SK-N-MC (cell line): ENCODE data around the gene INPP4B.

Experiments
- DNase-seq: peaks from one replicate; pipeline ENCODE4 v3.0.0-alpha.2; 2011; ENCODE audit warnings: low read depth, low spot score
- H3K27ac ChIP-seq: fragments of 200-600 bp; sonication (generic); 2 replicates; pipeline ENCODE4 v1.5.1; 2016; ENCODE audit warnings: mixed run types
- H3K36me3 ChIP-seq: fragments of 200-600 bp; sonication (generic); 2 replicates; pipeline ENCODE4 v1.6.1; 2017; ENCODE audit warnings: antibody characterized with exemption, low read length, mixed read lengths; ENCODE audit not compliant: insufficient read depth
- H3K4me3 ChIP-seq: fragments of 200-600 bp; sonication (generic); 2 replicates; pipeline ENCODE4 v1.5.1; 2016
- H3K9ac ChIP-seq: fragments of 200-600 bp; sonication (generic); 2 replicates; pipeline ENCODE4 v1.8.0; 2017; ENCODE audit warnings: mixed run types, mixed read lengths; ENCODE audit not compliant: insufficient read length
- H3K9me3 ChIP-seq: fragments of 200-600 bp; sonication (generic); 2 replicates; pipeline ENCODE4 v1.6.1; 2017; ENCODE audit warnings: low read depth, mild to moderate bottlenecking, antibody characterized with exemption, low read length, moderate library complexity, mixed read lengths
- EZH2 ChIP-seq: fragments of 200-600 bp; sonication (generic); IDR thresholded peaks from one replicate; pipeline ENCODE4 v1.6.1; 2017; ENCODE audit warnings: antibody characterized with exemption
- FOXP2 ChIP-seq: optimal IDR thresholded peaks from 2 replicates; pipeline ENCODE3; 2011; ENCODE audit warnings: mild to moderate bottlenecking, moderate library complexity; ENCODE audit not compliant: insufficient read depth; ENCODE audit errors: extremely low read length, control extremely low read depth
- POLR2AphosphoS5 ChIP-seq: IDR thresholded peaks from 2 replicates; pipeline ENCODE4 v1.6.1; 2012; ENCODE audit warnings: mild to moderate bottlenecking, low read depth, low read length, borderline replicate concordance

Gene INPP4B

GRCh38 chr4:142243255-142243654, 602.8 kb downstream of the INPP4B start:
- Histone ChIP-seq H3K9me3 (no peaks in the 10 kb centered on the region), H3K9ac (no peak overlapping the region), H3K27ac (no peak overlapping the region), H3K4me3 (no peak overlapping the region), H3K36me3 (no peaks in the 10 kb centered on the region)
- no peak for DNase-seq
- no peak for TF ChIP-seq FOXP2
- no peak for TF ChIP-seq POLR2AphosphoS5
- TF ChIP-seq EZH2, result no peak

- H3K36me3 ChIP-seq, result no peaks in the 10 kb centered on the region
- H3K4me3 ChIP-seq, result no peak overlapping the region
- TF ChIP-seq POLR2AphosphoS5, result no peak
- TF ChIP-seq FOXP2, result no peak
- TF ChIP-seq EZH2, result no peak
- H3K9me3 ChIP-seq, result no peaks in the 10 kb centered on the region
- H3K9ac ChIP-seq, result no peak overlapping the region
- DNase-seq, result no peak
- no peak overlapping the region for H3K27ac ChIP-seq
Measured at GRCh38 chr4:142242156-142242555, 603.9 kb downstream of the INPP4B start.

- no peaks in the 10 kb centered on the region for H3K9me3 ChIP-seq
- no peaks in the 10 kb centered on the region for H3K36me3 ChIP-seq
- H3K4me3 ChIP-seq, result no peak overlapping the region
- no peak for DNase-seq
- H3K27ac ChIP-seq, result no peak overlapping the region
- H3K9ac ChIP-seq, result no peak overlapping the region
- TF ChIP-seq EZH2 (no peak), FOXP2 (no peak), POLR2AphosphoS5 (no peak)
Measured at GRCh38 chr4:142238589-142238988, 607.5 kb downstream of the INPP4B start.

- H3K27ac ChIP-seq, result no peak overlapping the region
- H3K36me3 ChIP-seq, result no peaks in the 10 kb centered on the region
- H3K9ac ChIP-seq, result no peak overlapping the region
- no peak overlapping the region for H3K4me3 ChIP-seq
- no peak for DNase-seq
- no peak for TF ChIP-seq FOXP2
- no peak for TF ChIP-seq POLR2AphosphoS5
- no peak for TF ChIP-seq EZH2
- H3K9me3 ChIP-seq, result no peaks in the 10 kb centered on the region
Measured at GRCh38 chr4:142236268-142236667, 609.8 kb downstream of the INPP4B start.

- DNase-seq, result no peak
- no peak overlapping the region for H3K27ac ChIP-seq
- no peaks in the 10 kb centered on the region for H3K36me3 ChIP-seq
- no peaks in the 10 kb centered on the region for H3K9me3 ChIP-seq
- no peak overlapping the region for H3K9ac ChIP-seq
- no peak overlapping the region for H3K4me3 ChIP-seq
- TF ChIP-seq EZH2 (no peak), FOXP2 (no peak), POLR2AphosphoS5 (no peak)
Measured at GRCh38 chr4:142231787-142232186, 614.3 kb downstream of the INPP4B start.

GRCh38 chr4:142230991-142231390, 615.1 kb downstream of the INPP4B start:
- H3K27ac ChIP-seq, result no peak overlapping the region
- no peak overlapping the region for H3K9ac ChIP-seq
- DNase-seq, result no peak
- no peaks in the 10 kb centered on the region for H3K36me3 ChIP-seq
- TF ChIP-seq EZH2 (no peak), POLR2AphosphoS5 (no peak), FOXP2 (no peak)
- H3K9me3 ChIP-seq, result no peaks in the 10 kb centered on the region
- H3K4me3 ChIP-seq, result no peak overlapping the region

- Histone ChIP-seq H3K36me3 (no peaks in the 10 kb centered on the region), H3K4me3 (no peak overlapping the region), H3K27ac (no peak overlapping the region), H3K9ac (no peak overlapping the region), H3K9me3 (no peaks in the 10 kb centered on the region)
- TF ChIP-seq POLR2AphosphoS5 (no peak), FOXP2 (no peak), EZH2 (no peak)
- DNase-seq, result no peak
Measured at GRCh38 chr4:142226014-142226413, 620.1 kb downstream of the INPP4B start.

GRCh38 chr4:142222127-142222526, 624.0 kb downstream of the INPP4B start:
- H3K27ac ChIP-seq, result no peak overlapping the region
- DNase-seq, result no peak
- no peaks in the 10 kb centered on the region for H3K36me3 ChIP-seq
- H3K4me3 ChIP-seq, result no peak overlapping the region
- TF ChIP-seq POLR2AphosphoS5 (no peak), EZH2 (no peak), FOXP2 (no peak)
- no peak overlapping the region for H3K9ac ChIP-seq
- no peaks in the 10 kb centered on the region for H3K9me3 ChIP-seq

GRCh38 chr4:142218726-142219125, 627.4 kb downstream of the INPP4B start:
- H3K9me3 ChIP-seq, result no peaks in the 10 kb centered on the region
- H3K36me3 ChIP-seq, result no peaks in the 10 kb centered on the region
- DNase-seq, result no peak
- H3K27ac ChIP-seq, result no peak overlapping the region
- TF ChIP-seq POLR2AphosphoS5 (no peak), EZH2 (no peak), FOXP2 (no peak)
- no peak overlapping the region for H3K9ac ChIP-seq
- H3K4me3 ChIP-seq, result no peak overlapping the region

GRCh38 chr4:142211444-142211843, 634.7 kb downstream of the INPP4B start:
- DNase-seq, result no peak
- H3K36me3 ChIP-seq, result no peaks in the 10 kb centered on the region
- no peak overlapping the region for H3K27ac ChIP-seq
- no peak overlapping the region for H3K4me3 ChIP-seq
- H3K9ac ChIP-seq, result no peak overlapping the region
- TF ChIP-seq POLR2AphosphoS5 (no peak), EZH2 (no peak), FOXP2 (no peak)
- H3K9me3 ChIP-seq, result no peaks in the 10 kb centered on the region
